NCI-H187 (cell line): ENCODE results near the gene IL19.
A peak's percentile ranks its signal among the peaks of the same experiment; 100 is the strongest.
"Not testable (repeated sequence)": the region's sequence is repeated elsewhere in the genome, so short reads cannot be mapped to it uniquely, and the experiment has no call there.

Source experiments
- DNase-seq, 2 experiments: peaks; one replicate each; lab custom pipeline; 2025; lab: John Stamatoyannopoulos, UW

Gene IL19

GRCh38 chr1:206741142-206741701, 29.4 kb upstream of the IL19 start:
- no peak for DNase-seq

GRCh38 chr1:206742719-206743383, 27.7 kb upstream of the IL19 start:
- DNase-seq, result no peak

GRCh38 chr1:206744683-206745082, 25.9 kb upstream of the IL19 start:
- DNase-seq, result no peak

- DNase-seq, result no peak
These were observed 25.3 kb upstream of the IL19 start for GRCh38 chr1:206745301-206745700.

- DNase-seq, result no peak
These were observed 22.1 kb upstream of the IL19 start for GRCh38 chr1:206748348-206749030.

GRCh38 chr1:206751891-206752290, 18.7 kb upstream of the IL19 start:
- no peak for DNase-seq

GRCh38 chr1:206752481-206752880, 18.1 kb upstream of the IL19 start:
- no peak for DNase-seq

- no peak for DNase-seq
These were observed 17.4 kb upstream of the IL19 start for GRCh38 chr1:206753141-206753540.

- no peak for DNase-seq
These were observed 16.6 kb upstream of the IL19 start for GRCh38 chr1:206754011-206754410.

- DNase-seq, result no peak
These were observed 12.9 kb upstream of the IL19 start for GRCh38 chr1:206757524-206758266.

GRCh38 chr1:206760590-206760989, 10.0 kb upstream of the IL19 start:
- DNase-seq, result no peak

GRCh38 chr1:206761159-206761768, 9.3 kb upstream of the IL19 start:
- DNase-seq, result no peak

- not testable (repeated sequence) for DNase-seq
These were observed 7.7 kb upstream of the IL19 start for GRCh38 chr1:206762741-206763364.

- not testable (repeated sequence) for DNase-seq
These were observed 4.8 kb upstream of the IL19 start for GRCh38 chr1:206765771-206766170.

GRCh38 chr1:206766251-206766856, 4.2 kb upstream of the IL19 start:
- DNase-seq, result peak; percentile 15 to 24

- DNase-seq, result no peak
These were observed 1.9 kb upstream of the IL19 start for GRCh38 chr1:206768472-206769303.

GRCh38 chr1:206769304-206769731, 1.3 kb upstream of the IL19 start:
- no peak for DNase-seq

- no peak for DNase-seq
These were observed 742 bp downstream of the IL19 start for GRCh38 chr1:206771338-206771692.

- DNase-seq, result no peak
These were observed 1.8 kb downstream of the IL19 start, which contains the start of gene IL10 for GRCh38 chr1:206772243-206772937. Gene IL10 (minus strand): TSS chr1:206772494. CDS start chr1:206772435, 59 bp downstream.

- DNase-seq, result no peak
These were observed 3.5 kb downstream of the IL19 start for GRCh38 chr1:206774093-206774492.
